Liver (tissue), 3 donors: ENCODE data around the gene ABCA1.

Experiments used
- GABPA ChIP-seq, 2 donors: IDR thresholded peaks in 1 of 2; conservative IDR thresholded peaks in 1 of 2; 2 replicates each; pipeline ENCODE4 v1.6.1; 2016; ENCODE audit warnings: antibody characterized with exemption in 2 of 2, mild to moderate bottlenecking in 1 of 2, moderate library complexity in 1 of 2
- HNF4G ChIP-seq: IDR thresholded peaks from 2 replicates; pipeline ENCODE4 v1.6.1; 2016; ENCODE audit warnings: antibody characterized with exemption
- NR2F2 ChIP-seq: IDR thresholded peaks from 2 replicates; pipeline ENCODE4 v1.6.1; 2016; ENCODE audit warnings: antibody characterized with exemption
- TF ChIP-seq, protein P1 (sequence below): fragments of 150-350 bp; IDR thresholded peaks from 2 replicates; pipeline ENCODE4 v1.5.1; 2017; ENCODE audit warnings: improper control_type of control experiment, low read depth, low read length; ENCODE audit not compliant: missing input control
- TF ChIP-seq, protein P2 (sequence below): IDR thresholded peaks from 2 replicates; pipeline ENCODE4 v1.6.1; 2016; ENCODE audit warnings: antibody characterized with exemption
- donor health status: healthy.
- donor health status: healthy.

DNA sequence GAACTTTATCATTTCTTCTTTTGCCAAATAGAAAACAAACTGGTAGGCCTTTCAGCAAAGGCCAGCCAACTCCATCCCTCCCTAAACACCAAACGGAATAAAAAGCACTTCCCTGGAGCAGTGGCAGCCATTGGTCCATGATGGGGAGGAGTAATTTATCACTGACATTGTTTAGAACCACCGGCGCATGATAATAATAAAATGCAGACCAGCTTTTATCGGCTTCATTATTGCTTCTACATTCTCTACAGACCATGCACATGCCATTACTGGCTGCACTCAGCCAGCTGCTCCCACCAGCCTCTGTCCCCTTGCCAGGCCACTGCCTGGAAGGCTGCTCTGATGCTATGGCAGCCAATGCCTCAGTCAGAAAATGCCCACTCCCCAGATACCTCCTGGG lies 45.9 kb downstream of the ABCA1 start:
- TF ChIP-seq, protein P1, sequence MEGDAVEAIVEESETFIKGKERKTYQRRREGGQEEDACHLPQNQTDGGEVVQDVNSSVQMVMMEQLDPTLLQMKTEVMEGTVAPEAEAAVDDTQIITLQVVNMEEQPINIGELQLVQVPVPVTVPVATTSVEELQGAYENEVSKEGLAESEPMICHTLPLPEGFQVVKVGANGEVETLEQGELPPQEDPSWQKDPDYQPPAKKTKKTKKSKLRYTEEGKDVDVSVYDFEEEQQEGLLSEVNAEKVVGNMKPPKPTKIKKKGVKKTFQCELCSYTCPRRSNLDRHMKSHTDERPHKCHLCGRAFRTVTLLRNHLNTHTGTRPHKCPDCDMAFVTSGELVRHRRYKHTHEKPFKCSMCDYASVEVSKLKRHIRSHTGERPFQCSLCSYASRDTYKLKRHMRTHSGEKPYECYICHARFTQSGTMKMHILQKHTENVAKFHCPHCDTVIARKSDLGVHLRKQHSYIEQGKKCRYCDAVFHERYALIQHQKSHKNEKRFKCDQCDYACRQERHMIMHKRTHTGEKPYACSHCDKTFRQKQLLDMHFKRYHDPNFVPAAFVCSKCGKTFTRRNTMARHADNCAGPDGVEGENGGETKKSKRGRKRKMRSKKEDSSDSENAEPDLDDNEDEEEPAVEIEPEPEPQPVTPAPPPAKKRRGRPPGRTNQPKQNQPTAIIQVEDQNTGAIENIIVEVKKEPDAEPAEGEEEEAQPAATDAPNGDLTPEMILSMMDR, result no peak
- no peak for TF ChIP-seq NR2F2
- TF ChIP-seq HNF4G, result no peak
- no peak for TF ChIP-seq GABPA (IDR thresholded peaks at IDR 0.05 in 1 of 2, conservative IDR thresholded peaks at IDR 0.05 in 1 of 2)
- TF ChIP-seq, protein P2, sequence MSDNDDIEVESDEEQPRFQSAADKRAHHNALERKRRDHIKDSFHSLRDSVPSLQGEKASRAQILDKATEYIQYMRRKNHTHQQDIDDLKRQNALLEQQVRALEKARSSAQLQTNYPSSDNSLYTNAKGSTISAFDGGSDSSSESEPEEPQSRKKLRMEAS, result no peak
